Mucosa of rectum (tissue), 2 donors: ENCODE results near the gene KRT17.
A peak's percentile ranks its signal among the peaks of the same experiment; 100 is the strongest.

Source experiments
- H3K27ac ChIP-seq, 2 donors: one replicate each; pipeline ENCODE4 v1.7.0; 2013; ENCODE audit warnings: inconsistent platforms in 2 of 2, low read depth in 2 of 2, low read length in 2 of 2
- H3K27me3 ChIP-seq, 2 donors: one replicate each; pipeline ENCODE4 v1.7.0; 2013; ENCODE audit warnings: low read length in 2 of 2; ENCODE audit not compliant: control insufficient read depth in 2 of 2, insufficient read depth in 2 of 2
- H3K36me3 ChIP-seq, 2 donors: one replicate each; pipeline ENCODE4 v1.7.0; 2013; ENCODE audit warnings: low read length in 2 of 2; ENCODE audit not compliant: control insufficient read depth in 2 of 2, insufficient read depth in 2 of 2
- H3K4me1 ChIP-seq, 2 donors: one replicate each; pipeline ENCODE4 v1.7.0; 2013; ENCODE audit warnings: low read length in 2 of 2, mild to moderate bottlenecking in 1 of 2; ENCODE audit not compliant: control insufficient read depth in 2 of 2, insufficient read depth in 2 of 2
- H3K4me3 ChIP-seq, 2 donors: one replicate each; pipeline ENCODE4 v1.7.0; 2013; ENCODE audit warnings: low read length in 2 of 2
- H3K9ac ChIP-seq, 2 donors: one replicate each; pipeline ENCODE4 v1.7.0; 2013; ENCODE audit warnings: low read length in 2 of 2, low read depth in 1 of 2, mild to moderate bottlenecking in 1 of 2
- H3K9me3 ChIP-seq, 2 donors: one replicate each; pipeline ENCODE4 v1.7.0; 2013; ENCODE audit warnings: low read length in 2 of 2; ENCODE audit not compliant: control insufficient read depth in 2 of 2
- donor health status: healthy.
- donor health status: Normal muscosa, but diverticular disease.

Gene KRT17

DNA sequence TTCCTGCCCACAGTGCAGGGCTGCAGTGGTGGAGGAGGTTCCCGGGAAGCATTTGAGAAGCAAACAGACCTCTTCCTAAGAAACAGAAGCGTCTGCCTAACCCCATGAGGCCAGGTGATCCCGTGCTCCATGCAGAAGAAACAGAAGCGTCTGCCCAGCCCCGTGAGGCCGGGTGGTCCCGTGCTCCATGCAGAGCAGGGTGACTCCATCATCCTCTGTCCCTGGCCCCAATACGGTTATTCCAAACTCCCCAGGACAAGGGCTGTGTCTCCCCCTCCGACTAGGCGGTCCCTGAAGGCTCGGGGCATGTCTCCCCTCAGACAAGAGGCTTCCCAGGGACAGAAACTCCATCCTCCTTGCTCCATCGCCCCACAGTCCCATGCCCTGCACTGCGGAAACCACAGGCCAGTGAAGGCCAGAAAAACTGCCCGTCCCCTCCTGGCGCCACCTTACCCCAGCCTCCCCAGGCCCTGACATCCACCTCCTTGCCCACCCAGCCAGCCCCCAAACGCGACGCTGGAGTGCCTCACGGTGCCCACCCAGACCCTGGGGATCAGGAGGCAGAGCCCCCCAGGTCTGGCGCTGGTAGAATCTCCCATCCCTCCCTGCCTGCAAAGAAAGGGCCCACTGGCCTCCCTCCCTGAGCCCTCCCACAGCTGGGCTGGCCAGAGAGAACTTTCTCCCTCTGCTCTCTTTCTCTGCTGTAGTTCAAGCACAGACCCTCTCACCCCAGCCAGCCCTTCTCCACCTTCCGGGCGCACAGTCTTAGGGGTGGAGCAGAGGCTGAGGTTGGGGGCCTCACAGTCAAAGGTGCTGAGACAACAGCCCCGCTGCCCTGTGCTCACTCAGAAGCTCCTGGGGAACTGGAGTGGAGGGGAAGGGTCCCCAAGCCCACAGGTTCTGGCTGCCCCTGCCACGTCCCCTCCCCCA lies 30.6 kb upstream of the KRT17 start:
- no peaks in the 10 kb centered on the region for H3K36me3 ChIP-seq
- H3K4me3 ChIP-seq = peak overlapping the region in 1 of 2 donors; percentile 31
- peaks cover 76 to 82% of the 10 kb centered on the region in 2 donors for H3K4me1 ChIP-seq
- H3K27ac ChIP-seq = peak overlapping the region; percentile 98 to 99
- H3K9ac ChIP-seq = peak overlapping the region; percentile 80 to 92
- H3K27me3 ChIP-seq = no peaks in the 10 kb centered on the region
- H3K9me3 ChIP-seq = no peaks in the 10 kb centered on the region

DNA sequence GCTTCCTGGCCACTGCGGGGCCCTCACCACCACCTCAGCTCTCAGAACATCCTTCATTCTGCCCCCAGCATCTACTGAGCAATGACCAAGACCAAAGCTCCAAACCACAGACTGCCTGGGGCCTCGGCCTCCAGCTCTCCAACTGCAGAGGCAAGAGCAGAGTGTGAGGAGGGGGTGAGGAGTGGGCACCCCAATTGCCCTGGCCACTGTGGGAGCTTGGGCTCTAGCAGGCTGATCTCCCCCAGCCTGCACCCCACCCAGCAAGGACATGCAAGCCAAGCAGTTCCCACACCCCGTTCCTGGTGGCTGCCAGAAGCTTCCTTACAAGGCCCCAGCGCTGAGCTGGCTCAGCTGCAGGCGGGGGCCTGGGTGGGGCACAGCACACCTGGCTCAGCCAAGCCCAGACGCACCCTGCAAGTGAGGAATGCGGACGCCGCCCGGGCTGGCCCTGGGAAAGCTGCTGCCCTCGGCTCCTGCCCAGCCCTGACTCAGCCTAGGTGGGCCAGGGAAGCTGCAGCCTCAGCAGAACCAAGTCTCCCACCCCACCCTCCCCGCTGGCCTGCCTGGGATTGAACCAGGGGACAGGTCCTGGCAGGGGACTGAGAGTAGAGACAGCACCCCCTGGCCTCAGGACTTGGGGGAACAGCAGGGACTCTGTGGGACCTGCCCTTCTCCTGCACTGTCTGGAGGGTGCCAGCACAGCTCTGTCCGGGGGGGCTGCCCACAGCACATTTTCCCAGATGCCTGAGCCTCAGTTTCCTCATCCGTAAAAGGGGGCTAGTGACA lies 29.7 kb upstream of the KRT17 start:
- Histone ChIP-seq H3K27me3 (no peaks in the 10 kb centered on the region), H3K36me3 (no peaks in the 10 kb centered on the region), H3K4me3 (peak overlapping the region in 1 of 2 donors; percentile 7), H3K9me3 (no peaks in the 10 kb centered on the region), H3K9ac (peak overlapping the region; percentile 80 to 92), H3K27ac (peak overlapping the region; percentile 98 to 99), H3K4me1 (peaks cover 78 to 90% of the 10 kb centered on the region in 2 donors)

DNA sequence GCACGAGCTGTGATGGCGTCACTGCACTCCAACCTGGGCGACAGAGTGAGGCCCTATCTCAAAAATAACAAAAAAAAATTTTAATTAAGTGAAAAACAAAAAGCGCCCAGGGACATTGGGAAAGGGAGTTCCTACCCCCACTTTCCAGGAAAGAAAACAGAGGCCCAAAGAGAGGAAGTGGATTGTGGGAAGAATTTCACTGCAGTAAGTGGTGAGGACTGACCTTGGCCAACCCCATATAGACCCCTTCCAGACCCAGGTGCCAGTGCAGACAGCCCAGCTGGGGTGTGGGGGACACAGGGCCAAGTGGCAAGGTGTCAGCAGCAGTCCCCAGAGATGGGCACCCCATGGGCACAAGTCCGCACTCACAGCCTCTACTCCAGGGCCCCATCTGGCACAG lies 29.0 kb upstream of the KRT17 start:
- H3K9ac ChIP-seq = peak overlapping the region; percentile 44 to 66

DNA sequence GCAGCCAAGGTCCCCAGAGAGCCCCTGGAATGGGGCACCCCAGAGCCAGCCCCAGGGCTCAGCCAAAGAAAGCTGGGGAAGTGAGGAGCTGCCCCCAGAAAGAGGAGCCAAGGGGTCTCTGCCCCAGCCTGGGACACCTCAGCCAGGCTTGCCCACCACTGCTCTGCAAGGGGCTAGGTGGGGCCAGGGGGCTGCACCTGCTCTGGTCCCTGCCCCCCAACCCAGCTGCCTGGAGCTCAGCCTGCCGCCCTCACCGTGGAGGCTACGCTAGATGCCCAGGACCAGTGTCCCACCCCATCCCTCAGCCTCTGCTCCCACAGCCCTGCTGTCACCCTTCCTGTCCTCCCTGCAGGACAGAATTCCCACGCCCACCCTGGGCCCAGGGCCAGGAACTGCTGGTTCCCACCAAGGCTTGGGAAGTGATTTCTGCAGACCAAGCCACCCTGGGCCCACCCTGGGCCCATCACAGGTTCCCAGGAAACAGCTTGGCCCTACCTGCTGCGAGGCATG lies 28.1 kb upstream of the KRT17 start:
- Histone ChIP-seq H3K9ac (peak overlapping the region in 1 of 2 donors; percentile 68), H3K27ac (peak overlapping the region; percentile 98 to 99)

More for the DNA sequence above, 29.0 kb upstream of the KRT17 start:
- H3K9me3 ChIP-seq = no peaks in the 10 kb centered on the region
- H3K4me3 ChIP-seq = peak overlapping the region in 1 of 2 donors; percentile 7
- no peaks in the 10 kb centered on the region for H3K36me3 ChIP-seq
- peak overlapping the region; percentile 98 to 99 for H3K27ac ChIP-seq
- H3K27me3 ChIP-seq = no peaks in the 10 kb centered on the region
- peaks cover 76 to 90% of the 10 kb centered on the region in 2 donors for H3K4me1 ChIP-seq

DNA sequence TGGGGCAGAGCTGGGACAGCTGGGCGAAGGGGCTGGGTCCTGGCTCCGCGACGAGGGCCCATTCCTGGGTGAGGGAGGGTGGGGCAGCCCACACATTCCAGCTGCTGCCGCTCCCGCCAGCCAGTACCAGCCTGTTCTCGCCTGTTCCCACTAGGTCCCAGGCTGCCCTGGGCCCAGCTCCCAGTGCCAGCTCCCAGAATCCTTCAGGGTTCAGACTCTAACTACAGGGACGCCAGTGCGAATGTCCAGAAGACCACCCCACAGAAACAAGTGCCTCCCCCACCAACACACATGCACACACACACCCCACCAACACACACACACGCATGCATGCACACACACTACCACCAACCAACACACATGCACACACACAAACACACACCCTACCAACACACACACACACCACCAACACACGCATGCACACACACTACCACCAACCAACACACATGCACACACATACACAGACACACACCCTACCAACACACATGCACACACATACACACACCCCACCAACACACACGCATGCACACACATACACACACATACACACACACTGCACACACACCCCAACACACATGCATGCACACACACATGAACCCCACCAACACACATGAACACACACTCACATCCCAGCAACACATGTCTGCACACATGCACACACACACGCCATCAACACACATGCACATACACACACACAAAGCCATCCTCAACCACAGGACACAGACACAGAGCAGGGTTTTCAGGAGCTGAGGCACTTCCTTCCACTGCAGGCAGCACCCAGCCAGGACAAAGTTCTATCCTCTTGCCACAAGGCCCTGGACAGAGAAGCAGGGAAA lies 27.5 kb upstream of the KRT17 start:
- peaks cover 75 to 86% of the 10 kb centered on the region in 2 donors for H3K4me1 ChIP-seq
- H3K9me3 ChIP-seq = no peaks in the 10 kb centered on the region
- peak overlapping the region; percentile 74 to 77 for H3K9ac ChIP-seq
- H3K27me3 ChIP-seq = no peaks in the 10 kb centered on the region
- H3K36me3 ChIP-seq = no peaks in the 10 kb centered on the region
- peak overlapping the region; percentile 98 to 99 for H3K27ac ChIP-seq
- H3K4me3 ChIP-seq = no peak overlapping the region

More for the DNA sequence above, 28.1 kb upstream of the KRT17 start:
- Histone ChIP-seq H3K36me3 (no peaks in the 10 kb centered on the region), H3K9me3 (no peaks in the 10 kb centered on the region), H3K4me1 (peaks cover 78 to 90% of the 10 kb centered on the region in 2 donors), H3K4me3 (no peak overlapping the region), H3K27me3 (no peaks in the 10 kb centered on the region)

DNA sequence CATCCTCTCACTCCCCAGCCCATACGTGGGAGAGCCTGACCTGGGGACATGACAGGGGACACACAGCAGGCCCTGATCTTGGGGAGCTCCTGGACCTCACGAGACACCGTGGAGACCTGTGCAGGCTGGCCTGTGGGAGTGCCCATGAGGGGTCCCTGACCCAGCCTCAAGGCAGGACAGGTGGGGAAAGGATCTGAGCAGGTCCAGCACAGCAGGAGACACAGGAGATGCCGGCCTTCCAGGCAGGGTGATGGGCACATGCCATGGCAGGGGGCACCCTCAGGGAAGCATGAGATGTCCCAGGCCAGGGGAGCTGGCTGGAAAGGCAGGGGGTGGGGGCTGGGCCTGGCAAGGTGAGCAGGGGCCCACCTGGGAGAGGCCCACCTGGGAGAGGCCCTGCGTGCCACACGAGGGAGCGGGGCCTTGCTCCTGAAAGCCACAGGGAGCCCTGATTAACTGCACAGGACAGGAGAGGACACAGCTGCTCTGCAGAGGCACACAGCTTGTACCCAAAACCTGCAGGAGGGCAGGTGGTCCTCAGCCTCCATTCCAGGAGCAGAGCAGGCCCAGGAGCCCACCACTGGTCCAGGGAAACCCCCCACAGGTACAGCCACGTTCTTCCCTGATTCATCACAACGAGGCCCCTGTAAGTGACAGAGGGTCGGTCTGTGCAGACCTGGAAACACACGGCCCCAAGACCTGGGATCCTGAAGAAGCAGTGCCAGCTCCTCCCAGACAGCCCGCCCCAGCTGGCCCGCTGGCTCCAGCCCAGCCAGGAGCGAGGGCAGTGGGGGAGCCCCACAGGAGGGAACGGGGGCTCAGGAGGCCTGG lies 26.6 kb upstream of the KRT17 start:
- Histone ChIP-seq H3K9ac (peak overlapping the region; percentile 74 to 77), H3K36me3 (no peaks in the 10 kb centered on the region), H3K4me3 (no peak overlapping the region), H3K4me1 (peaks cover 67 to 78% of the 10 kb centered on the region in 2 donors), H3K9me3 (no peaks in the 10 kb centered on the region), H3K27ac (peak overlapping the region; percentile 98 to 99), H3K27me3 (no peaks in the 10 kb centered on the region)

DNA sequence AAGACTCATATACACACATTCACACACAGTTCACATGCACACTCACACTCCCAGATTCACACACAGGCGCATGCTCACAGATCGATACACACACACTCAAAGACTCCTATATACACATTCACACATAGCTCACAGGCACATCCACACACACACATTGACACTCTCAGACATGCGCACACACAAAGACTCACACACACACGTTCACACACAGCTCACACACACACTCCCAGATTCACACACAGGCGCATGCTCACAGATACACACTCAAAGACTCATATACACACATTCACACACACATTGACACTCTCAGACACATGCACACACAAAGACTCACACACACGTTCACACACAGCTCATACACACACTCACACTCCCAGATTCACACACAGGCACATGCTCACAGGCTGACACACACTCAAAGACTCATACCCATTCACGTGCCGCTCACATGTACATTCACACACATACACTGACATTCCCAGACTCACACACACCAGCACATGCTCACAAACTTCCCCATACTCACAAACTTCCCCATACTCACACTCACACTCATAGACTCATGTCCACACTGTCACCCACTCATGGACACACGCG lies 25.6 kb upstream of the KRT17 start:
- Histone ChIP-seq H3K9me3 (no peaks in the 10 kb centered on the region), H3K9ac (peak overlapping the region; percentile 15 to 74), H3K4me1 (peaks cover 60 to 69% of the 10 kb centered on the region in 2 donors), H3K27ac (peak overlapping the region; percentile 89 to 98), H3K27me3 (no peaks in the 10 kb centered on the region), H3K4me3 (no peak overlapping the region), H3K36me3 (no peaks in the 10 kb centered on the region)

DNA sequence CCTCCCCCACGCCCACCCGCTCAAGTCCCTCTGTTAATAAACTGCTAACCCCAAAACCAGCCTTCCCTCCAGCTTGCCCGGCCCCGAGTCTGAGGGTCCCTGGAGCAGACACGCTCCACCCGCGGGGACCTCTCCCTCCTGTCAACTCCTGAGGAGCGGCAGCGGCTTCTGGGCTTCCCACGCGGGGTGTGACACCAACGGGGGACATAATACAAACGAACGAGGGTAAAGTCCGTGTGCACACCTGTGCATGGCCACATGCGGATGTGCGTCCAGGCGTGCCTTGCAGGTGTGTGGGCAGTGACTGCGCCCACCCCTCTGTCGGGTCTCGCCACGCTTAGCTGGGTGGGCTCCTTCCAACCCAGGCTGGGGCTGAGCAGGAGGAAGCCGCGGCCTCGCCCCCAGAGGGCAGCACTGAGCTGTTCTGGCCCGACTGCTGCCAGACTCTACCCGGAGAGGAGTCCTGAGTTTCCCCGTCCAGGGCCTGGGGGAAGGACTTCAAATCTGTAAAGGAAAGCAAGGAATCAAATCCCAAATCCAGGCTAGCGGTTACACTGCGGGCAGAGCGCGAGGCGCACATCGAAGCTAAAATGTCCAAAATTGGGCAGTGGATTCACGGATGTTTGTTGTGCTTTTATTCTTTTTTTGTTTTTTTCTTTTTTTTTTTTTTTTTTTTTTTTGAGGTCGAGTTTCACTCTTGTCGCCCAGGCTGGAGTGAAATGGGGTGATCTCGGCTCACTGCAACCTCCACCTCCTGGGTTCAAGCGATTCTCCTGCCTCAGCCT lies 24.2 kb upstream of the KRT17 start:
- H3K9ac ChIP-seq = peak overlapping the region; percentile 78 to 79
- H3K27ac ChIP-seq = peak overlapping the region; percentile 89 to 98
- no peaks in the 10 kb centered on the region for H3K36me3 ChIP-seq
- H3K4me3 ChIP-seq = peak overlapping the region; percentile 58 to 71
- H3K9me3 ChIP-seq = no peaks in the 10 kb centered on the region
- no peaks in the 10 kb centered on the region for H3K27me3 ChIP-seq
- peaks cover 48 to 57% of the 10 kb centered on the region in 2 donors for H3K4me1 ChIP-seq
